Stimulated activated CD8-positive, alpha-beta memory T cell treated with anti-CD3 and anti-CD28 coated beads, Interleukin-15, amount 100 ng/mL, for 24 hours (primary cell): ENCODE results near the gene DOCK8.
"Not testable (repeated sequence)": the region's sequence is repeated elsewhere in the genome, so short reads cannot be mapped to it uniquely, and the experiment has no call there.

Experiments
- DNase-seq: peaks from one replicate; pipeline ENCODE4 v3.0.0-alpha.2; 2020; ENCODE audit warnings: low read depth

Gene DOCK8

GRCh38 chr9:214648-215493 is at the start of gene DOCK8:
Gene DOCK8, plus strand, starts transcription at chr9:214865. Its CDS starts 112 bp downstream, at chr9:214977.
- peak; percentile 8 for DNase-seq

- not testable (repeated sequence) for DNase-seq
Measured at GRCh38 chr9:169757-170156, 44.9 kb upstream of the DOCK8 start.

- DNase-seq = not testable (repeated sequence)
Measured at GRCh38 chr9:178140-178825, 36.4 kb upstream of the DOCK8 start.

GRCh38 chr9:178970-179383 is 35.7 kb upstream of the DOCK8 start, which contains the start of gene ZNG1A:
Gene ZNG1A, minus strand, starts transcription at chr9:179056. Its CDS starts 87 bp downstream, at chr9:178969.
- peak; percentile 23 for DNase-seq

DNA sequence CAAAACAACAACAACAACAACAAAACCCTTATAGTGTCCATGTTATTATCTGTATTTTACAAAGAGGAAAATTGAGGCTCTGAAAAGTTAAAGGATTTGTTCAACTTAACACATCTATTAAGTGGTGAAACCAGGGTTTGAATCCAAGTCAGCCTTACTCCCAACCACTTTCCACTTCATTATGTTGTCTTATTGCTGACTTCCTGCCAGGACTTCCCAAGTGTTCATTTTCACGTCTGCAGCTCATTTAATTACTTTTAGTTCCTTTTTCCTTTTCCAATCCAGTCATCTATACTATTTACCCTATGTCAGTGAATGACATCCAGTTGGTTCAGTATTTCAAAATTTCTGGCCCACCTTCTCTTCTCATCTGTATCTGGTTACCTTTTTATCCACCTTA is 15.1 kb upstream of the DOCK8 start:
- DNase-seq = not testable (repeated sequence)

DNA sequence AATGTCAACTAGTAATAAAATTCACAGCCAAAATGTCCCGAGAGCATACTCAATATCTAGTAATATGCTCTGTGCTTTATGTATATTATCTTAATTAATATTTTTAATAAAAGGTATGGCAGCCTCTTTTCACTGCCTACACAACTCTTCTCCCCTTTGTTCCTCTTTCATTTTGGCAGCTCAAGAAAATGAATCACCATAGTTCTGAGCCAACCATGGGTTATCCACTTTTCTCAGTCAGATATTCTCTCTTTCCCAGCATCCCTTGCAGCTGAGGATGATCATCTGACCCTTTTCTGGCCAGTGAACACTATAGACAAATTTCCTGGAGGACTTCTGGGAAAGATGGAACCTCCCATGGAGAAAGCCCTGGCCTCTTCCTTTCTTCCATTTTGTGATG is 8.2 kb upstream of the DOCK8 start:
- no peak for DNase-seq

GRCh38 chr9:209143-209758 is 5.4 kb upstream of the DOCK8 start:
- DNase-seq = no peak

GRCh38 chr9:211036-211435 is 3.6 kb upstream of the DOCK8 start:
- no peak for DNase-seq

DNA sequence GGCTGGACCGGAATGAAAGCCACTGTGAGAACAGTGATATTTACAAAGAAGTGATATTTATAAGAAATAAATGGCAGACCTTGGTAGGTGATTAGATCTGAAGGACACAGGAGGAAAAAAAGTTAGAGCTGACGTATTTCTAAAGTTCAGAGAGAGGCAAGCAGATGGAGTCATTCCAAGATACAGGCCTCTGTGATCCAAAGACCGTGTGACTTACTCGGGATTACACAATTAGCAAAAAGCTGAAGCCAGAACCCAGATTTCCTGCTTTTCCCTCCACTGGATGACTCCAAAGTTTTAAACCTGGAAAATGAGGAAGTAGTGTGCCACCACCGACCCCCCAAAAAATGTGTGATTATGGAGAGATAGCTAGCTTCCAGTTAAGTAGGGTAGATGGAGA is 3.1 kb upstream of the DOCK8 start:
- no peak for DNase-seq

DNA sequence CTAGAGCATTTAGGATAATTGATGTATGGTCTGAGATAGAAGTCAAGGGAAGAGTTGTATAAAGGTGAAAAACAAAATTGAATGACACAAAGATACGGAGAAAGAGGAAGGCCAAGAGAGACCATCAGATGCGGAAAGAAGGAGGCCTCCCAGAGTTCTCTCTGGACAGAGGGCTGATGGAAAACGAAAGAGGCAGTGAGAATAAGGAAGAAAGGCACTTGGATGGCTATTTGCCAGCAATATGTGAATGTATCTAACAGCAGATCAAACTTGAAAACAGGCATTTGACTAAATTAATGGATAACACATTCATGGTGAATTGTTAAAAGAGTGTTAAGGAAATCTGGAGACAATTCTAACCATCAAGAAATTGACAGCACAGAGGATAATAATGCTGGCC is 2.4 kb upstream of the DOCK8 start:
- no peak for DNase-seq

DNA sequence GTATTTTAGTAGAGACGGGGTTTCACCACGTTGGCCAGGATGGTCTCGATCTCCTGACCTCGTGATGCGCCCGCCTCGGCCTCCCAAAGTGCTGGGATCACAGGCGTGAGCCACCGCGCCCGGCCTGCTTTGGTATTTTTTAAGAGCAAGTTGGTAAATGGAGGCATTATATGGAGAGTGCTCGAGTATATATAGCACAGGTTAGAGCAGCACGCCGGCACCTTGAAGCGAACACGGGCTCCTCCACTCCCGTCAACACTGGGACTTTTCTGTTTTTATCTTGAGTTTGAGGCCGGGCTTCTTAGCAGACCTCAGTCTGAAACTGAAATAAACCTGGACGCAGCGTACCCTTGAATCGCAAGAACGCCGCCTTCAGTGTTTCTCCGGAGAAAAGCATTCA is 764 bp upstream of the DOCK8 start:
- DNase-seq = not testable (repeated sequence)

DNA sequence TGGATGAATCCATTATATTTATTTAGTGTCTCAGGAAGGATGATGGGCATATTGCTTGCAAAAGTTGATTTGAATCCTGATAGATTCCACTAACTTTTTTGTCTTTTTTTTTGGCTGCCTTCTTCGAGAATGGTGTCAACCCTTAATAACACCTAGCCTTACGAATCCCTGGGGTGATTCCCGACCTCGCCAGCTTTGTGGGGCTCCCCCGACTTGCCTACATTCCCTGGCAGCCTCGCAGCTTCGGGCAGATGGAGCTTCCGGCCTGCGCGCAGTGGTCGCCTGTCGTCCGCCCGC is 366 bp upstream of the DOCK8 start:
- no peak for DNase-seq

- DNase-seq = no peak
Measured at GRCh38 chr9:215631-216155, 1.0 kb downstream of the DOCK8 start.

DNA sequence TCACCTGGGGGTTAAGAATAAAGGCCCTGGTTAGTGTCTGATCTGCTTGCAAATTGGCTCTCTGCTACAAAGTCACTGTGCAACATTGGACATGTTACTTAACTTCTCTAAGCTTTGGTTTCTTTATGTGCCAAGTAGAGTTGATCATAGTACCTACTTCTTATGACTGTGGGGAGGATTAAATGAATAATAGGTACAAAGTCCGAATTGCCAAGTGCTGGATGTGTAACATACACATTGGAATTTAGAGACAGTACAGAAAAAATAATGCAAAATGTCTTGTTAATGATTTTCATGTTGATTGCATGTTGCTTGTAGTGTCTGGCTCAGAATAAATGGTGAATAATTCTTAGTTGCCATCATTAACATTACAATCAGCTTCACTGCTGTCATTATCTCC is 2.2 kb downstream of the DOCK8 start:
- DNase-seq = no peak

DNA sequence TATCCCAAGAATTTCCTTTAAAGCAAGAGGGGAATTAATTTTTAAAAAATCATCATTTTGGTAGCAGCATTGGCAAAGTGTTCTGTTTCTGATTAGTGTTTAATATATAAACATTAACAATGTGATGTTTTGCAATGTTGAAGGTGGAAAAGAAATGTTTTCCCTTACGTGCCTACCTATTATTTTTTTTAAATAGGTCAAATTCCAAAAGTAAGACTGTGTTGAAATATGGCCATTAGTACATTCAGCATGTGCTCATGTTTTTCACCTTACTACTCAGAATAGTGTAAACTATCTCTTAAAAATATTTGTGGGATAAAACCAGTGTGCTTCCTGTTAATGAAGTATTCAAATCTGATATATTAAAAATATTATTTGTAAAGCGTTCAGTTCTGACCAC is 3.3 kb downstream of the DOCK8 start:
- DNase-seq = no peak

- not testable (repeated sequence) for DNase-seq
Measured at GRCh38 chr9:219036-219435, 4.4 kb downstream of the DOCK8 start.

DNA sequence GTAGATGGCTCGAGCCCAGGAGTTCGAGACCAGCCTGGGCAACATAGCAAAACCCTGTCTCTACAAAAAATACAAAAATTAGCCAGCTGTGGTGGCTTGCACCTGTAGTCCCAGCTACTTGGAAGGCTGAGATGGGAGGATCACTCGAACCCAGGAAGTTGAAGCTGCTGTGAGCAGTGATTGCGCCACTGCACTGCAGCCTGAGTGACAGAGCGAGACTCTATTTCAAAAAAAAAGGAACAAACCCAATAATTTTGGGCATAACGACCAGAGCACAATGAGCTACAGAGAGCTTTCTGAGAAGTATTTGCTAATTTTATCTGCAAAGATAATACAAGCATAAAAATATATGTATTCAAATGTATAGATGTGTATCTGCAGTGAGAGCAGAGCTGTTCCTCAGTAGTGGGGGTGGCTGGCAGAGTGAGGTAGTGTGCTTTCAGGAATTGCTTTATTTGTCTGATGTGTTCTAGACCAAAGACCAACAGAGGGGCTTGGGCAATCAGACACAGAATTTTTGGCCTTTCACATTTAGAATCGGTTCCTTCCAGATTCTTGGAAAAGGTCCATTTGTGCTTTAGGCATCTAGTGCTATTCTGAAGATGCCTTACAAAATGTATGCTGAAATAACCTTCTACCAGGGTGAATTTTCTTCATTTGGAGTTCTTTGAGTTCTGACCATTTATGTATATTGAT is 5.2 kb downstream of the DOCK8 start:
- no peak for DNase-seq

GRCh38 chr9:221989-222776 is 7.5 kb downstream of the DOCK8 start:
- DNase-seq = no peak

DNA sequence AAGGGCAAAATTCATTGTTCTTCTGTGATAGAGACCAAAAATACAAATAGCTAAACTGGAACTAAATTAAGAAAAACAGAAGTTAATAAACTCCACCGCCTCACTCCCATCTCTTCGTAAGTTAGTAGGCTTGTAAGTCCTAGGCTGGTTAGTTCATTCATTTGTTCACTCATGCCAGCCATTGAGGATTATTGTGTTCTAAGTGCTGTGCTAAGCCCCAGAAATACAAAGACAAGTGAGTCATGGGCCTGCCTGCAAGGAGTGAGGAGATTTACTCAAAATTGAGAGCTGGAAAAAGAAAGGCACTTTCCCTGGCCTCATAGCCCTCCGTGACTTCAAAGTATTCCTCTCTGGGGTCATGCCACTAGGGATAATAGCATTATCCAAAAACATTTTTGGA is 8.5 kb downstream of the DOCK8 start:
- no peak for DNase-seq

GRCh38 chr9:224026-224425 is 9.4 kb downstream of the DOCK8 start:
- DNase-seq = no peak
